HL-60 (cell line): ENCODE data around the gene COL11A2.

ENCODE experiments used
- DNase-seq, 2 experiments: peaks; one replicate each; pipeline ENCODE4 v3.0.0-alpha.2; 2010 to 2020; ENCODE audit warnings: low read depth in 1 of 2, low spot score in 1 of 2
- H3K27ac ChIP-seq: fragments of 250-450 bp; sonication (Bioruptor Pico); replicated peaks from 2 replicates; pipeline ENCODE4 v1.5.1; 2020; ENCODE audit warnings: mild to moderate bottlenecking, moderate library complexity
- H3K27me3 ChIP-seq: fragments of 250-450 bp; sonication (Bioruptor Pico); 2 replicates; pipeline ENCODE4 v1.5.1; 2021; ENCODE audit warnings: mild to moderate bottlenecking, moderate library complexity; ENCODE audit not compliant: insufficient read depth, poor library complexity, severe bottlenecking
- H3K4me3 ChIP-seq: replicated peaks from 2 replicates; pipeline ENCODE4 v1.5.1; 2011; ENCODE audit warnings: mild to moderate bottlenecking, control low read depth, low read length; ENCODE audit not compliant: insufficient read depth
- CTCF ChIP-seq: IDR thresholded peaks from one replicate; pipeline ENCODE4 v1.5.1; 2011; ENCODE audit warnings: low read length, control low read depth, inconsistent platforms; ENCODE audit not compliant: insufficient read depth
- GABPA ChIP-seq: IDR thresholded peaks from 2 replicates; pipeline ENCODE4 v1.6.1; 2012; ENCODE audit warnings: low read depth
- POLR2AphosphoS5 ChIP-seq: IDR thresholded peaks from 2 replicates; pipeline ENCODE4 v1.6.1; 2012; ENCODE audit warnings: low read depth
- REST ChIP-seq: IDR thresholded peaks from 2 replicates; pipeline ENCODE4 v1.6.1; 2012; ENCODE audit warnings: low read depth; ENCODE audit not compliant: insufficient replicate concordance
- SPI1 ChIP-seq: IDR thresholded peaks from 2 replicates; pipeline ENCODE4 v1.6.1; 2012; ENCODE audit warnings: low read depth, mild to moderate bottlenecking, borderline replicate concordance

Gene COL11A2

GRCh38 chr6:33165581-33166258 lies 26.5 kb downstream of the COL11A2 start:
- H3K27me3 ChIP-seq: no peaks in the 10 kb centered on the region
- no peak overlapping the region for H3K27ac ChIP-seq
- no peak for DNase-seq
- H3K4me3 ChIP-seq: no peak overlapping the region
- TF ChIP-seq POLR2AphosphoS5: no peak
- TF ChIP-seq CTCF: no peak
- TF ChIP-seq GABPA: no peak
- TF ChIP-seq SPI1: no peak
- TF ChIP-seq REST: no peak

GRCh38 chr6:33164665-33165373 lies 27.4 kb downstream of the COL11A2 start:
- DNase-seq: no peak
- no peak overlapping the region for H3K4me3 ChIP-seq
- no peaks in the 10 kb centered on the region for H3K27me3 ChIP-seq
- no peak overlapping the region for H3K27ac ChIP-seq
- TF ChIP-seq CTCF (no peak), SPI1 (no peak), POLR2AphosphoS5 (no peak), REST (no peak), GABPA (no peak)

GRCh38 chr6:33164176-33164575 lies 28.1 kb downstream of the COL11A2 start:
- DNase-seq: no peak
- no peak for TF ChIP-seq GABPA
- TF ChIP-seq SPI1: no peak
- TF ChIP-seq CTCF: no peak
- TF ChIP-seq REST: no peak
- TF ChIP-seq POLR2AphosphoS5: no peak
- no peaks in the 10 kb centered on the region for H3K27me3 ChIP-seq
- no peak overlapping the region for H3K4me3 ChIP-seq
- no peak overlapping the region for H3K27ac ChIP-seq
